ENCODE measurements around the gene AFAP1. TPM values are rescaled to one million over a fixed set of nuclear protein-coding genes. Genes with fewer than 3 reads are reported as not detected.

Gene AFAP1
- total RNA-seq, 1 donor from 2014 or later, result 55.4 TPM

DNA sequence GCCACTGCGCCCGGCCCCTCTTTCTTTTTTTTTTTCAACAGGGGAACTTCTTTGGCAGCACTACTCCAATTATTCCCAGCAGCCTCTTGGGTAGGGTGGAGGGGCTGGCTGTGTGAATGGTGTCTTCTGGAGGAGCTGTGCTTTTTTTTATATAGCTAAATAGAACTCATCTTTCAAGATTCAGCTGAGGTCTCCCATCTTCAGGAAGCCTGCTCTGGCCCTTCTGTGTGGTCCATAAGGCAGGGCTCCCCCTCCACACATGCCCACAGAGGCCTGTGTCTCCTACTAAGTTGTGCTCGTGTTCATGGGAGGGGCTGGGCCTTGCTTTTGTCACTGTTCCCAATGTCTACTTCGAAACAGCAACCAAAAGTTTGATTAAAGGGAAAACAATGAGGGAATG is 116.8 kb downstream of the AFAP1 start:
- DNase-seq (ENCODE audit: low read depth, low spot score), result no peak

GRCh38 chr4:7822137-7822505 is 117.5 kb downstream of the AFAP1 start:
- no peak for DNase-seq (ENCODE audit: low read depth, low spot score)

GRCh38 chr4:7821245-7822136 is 118.2 kb downstream of the AFAP1 start:
- no peak for DNase-seq (ENCODE audit: low read depth, low spot score)

DNA sequence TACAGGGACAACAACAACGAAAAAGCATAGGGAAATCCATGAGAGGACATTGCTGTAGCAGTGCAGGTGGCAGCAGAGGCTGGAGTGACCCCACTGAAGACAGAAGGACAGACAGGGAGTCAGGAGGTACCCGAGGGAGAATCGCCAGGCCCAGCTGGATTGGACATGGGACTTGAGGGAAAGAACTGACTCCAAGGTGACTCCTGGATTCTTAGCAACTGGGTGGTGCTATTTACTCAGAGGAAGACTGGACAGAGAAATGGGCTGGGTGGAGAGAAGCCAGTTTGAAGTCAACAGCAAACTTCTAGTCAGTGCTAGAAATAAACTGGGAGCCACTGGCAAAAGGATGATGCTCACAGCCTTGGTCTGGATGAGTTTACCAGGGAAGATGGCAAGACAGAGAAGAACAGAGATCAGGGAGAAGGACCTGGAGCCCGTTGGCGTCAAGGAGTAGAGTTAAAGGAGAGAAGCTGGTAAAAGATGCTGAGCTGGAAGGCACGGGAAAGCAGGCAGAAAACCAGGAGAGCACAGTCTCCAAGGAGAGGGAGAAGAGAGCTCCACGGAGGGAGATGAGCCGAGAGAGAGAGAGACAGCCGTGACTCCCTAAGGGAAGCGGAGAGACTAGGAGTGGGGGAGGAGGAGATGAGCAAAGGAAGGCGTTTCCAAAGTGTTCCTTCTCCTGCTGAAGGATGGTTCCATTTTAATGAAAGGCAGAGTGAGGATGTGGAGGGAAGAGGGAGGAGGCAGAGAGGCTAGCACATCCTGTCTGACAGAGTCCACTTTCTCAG is 119.4 kb downstream of the AFAP1 start:
- no peak for DNase-seq (ENCODE audit: low read depth, low spot score)

DNA sequence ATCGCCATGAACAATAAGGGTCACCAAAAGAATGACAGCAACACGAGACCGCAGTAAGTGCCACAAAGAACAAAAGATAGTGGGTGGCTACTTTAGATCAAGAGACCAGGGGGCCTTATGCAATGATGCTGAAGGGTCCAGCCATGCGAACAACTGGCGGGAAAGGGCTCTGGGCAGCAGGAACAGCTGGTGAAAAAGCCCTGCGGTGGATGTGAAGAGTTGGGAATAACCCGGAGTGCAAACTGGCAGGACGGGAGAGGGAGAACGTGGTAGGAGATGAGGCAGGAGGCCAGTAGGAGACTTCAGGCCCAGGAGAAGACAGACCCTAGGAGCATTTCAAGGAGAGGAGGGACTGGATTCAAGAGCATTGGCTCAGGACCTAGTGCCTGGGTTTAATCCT is 120.2 kb downstream of the AFAP1 start:
- DNase-seq (ENCODE audit: low read depth, low spot score), result no peak

GRCh38 chr4:7818399-7818911 is 121.2 kb downstream of the AFAP1 start:
- no peak for DNase-seq (ENCODE audit: low read depth, low spot score)

GRCh38 chr4:7817877-7818398 is 121.7 kb downstream of the AFAP1 start:
- DNase-seq (ENCODE audit: low read depth, low spot score), result no peak

DNA sequence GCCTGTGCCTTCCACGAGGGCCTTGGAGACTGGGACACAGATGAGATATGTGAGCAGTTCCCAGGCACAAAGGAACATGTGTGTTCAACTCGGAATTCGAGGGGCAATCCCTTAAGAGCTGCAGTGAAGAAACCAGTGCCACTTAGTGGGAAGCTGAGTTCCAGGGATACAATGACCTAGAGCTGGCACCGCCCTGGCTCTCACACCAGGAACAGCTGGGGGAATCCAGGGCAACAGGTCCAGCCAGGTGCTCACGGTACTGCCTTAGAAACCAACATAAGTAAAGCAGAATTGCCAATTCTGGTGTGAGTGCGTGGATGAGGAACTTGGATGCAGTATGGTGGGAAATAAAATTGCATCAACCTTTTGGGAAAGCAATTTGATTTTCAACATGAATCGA is 122.9 kb downstream of the AFAP1 start:
- no peak for DNase-seq (ENCODE audit: low read depth, low spot score)

- no peak for DNase-seq (ENCODE audit: low read depth, low spot score)
These were observed 123.7 kb downstream of the AFAP1 start for GRCh38 chr4:7815981-7816380.

GRCh38 chr4:7815562-7815961 is 124.1 kb downstream of the AFAP1 start:
- DNase-seq (ENCODE audit: low read depth, low spot score), result no peak

DNA sequence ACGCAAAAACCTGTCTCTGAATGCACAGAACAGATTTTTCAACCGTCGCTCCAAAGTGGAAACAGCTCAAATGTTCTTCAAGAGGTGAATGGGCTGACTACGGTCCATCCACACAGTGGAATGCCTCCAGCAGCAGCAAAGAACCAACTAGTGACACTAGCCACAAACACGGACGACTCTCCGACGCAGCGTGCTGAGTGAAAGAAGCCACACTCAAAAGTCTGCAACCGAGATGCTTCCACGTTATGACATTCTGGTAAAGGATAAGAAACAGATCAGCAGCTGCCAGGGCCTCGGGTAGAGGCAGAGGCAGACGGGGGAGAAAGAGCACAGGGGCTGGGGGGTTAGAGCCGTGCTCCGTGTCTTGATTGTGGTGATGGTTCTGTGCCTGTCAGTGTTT is 125.2 kb downstream of the AFAP1 start:
- no peak for DNase-seq (ENCODE audit: low read depth, low spot score)

- DNase-seq (ENCODE audit: low read depth, low spot score), result no peak
These were observed 126.0 kb downstream of the AFAP1 start for GRCh38 chr4:7813674-7814073.

DNA sequence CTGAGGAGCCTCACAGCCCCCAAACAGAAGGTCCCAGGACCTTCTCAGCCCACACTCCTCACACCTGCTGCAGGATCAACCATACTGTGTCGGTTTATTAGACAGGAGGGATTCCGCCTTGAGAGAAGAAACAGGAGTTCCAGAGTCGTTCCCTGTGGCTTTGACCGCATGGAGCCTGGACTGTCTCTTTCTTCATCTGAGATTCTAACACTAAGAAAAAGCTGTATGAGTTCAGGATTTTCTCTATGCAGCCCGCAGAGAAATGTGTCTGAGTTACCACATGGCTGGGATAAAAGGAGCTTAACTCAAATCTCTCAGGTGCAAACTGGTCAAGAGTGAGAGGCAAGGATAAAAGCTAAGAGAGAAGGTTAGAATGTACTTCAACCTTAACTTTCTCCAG is 126.7 kb downstream of the AFAP1 start:
- DNase-seq (ENCODE audit: low read depth, low spot score), result no peak

- DNase-seq (ENCODE audit: low read depth, low spot score), result no peak
These were observed 127.3 kb downstream of the AFAP1 start for GRCh38 chr4:7812231-7812857.

- no peak for DNase-seq (ENCODE audit: low read depth, low spot score)
These were observed 128.0 kb downstream of the AFAP1 start for GRCh38 chr4:7811536-7812191.

DNA sequence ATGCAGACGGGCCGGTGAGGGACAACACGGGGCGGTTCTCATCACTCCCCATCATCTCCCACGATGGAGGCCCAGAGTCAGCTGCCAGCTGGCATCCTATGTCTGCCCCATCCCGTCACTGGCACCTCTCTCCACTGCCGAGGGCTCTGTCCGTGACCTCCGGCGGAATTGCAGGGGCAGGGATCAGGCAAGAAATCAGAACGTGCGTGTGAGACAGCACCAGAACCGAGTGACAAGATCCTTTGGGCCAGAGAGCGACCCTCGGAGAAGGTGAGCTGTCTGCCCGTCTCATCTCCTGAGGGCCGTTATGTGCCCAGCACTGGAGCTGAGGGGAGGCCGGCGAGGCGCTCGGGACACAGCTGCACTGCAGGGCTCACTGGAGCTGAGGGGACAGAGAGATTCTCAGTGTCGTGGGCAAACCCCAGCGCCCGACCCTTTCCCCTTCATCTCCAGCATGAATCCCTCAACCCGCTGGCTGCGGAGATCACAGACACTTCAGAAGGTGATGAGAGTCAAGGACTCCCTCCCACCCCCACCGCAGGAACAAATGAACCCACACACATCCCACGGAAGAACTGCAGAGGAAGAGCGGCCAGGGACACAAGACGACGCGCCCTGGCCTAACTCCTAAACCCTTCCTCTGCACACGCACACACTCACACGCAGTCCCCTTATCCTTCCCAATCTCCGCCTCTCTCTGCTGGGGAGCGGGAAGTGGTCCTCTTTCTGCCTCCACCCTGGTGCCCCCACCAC is 128.7 kb downstream of the AFAP1 start:
- DNase-seq (ENCODE audit: low read depth, low spot score), result no peak

DNA sequence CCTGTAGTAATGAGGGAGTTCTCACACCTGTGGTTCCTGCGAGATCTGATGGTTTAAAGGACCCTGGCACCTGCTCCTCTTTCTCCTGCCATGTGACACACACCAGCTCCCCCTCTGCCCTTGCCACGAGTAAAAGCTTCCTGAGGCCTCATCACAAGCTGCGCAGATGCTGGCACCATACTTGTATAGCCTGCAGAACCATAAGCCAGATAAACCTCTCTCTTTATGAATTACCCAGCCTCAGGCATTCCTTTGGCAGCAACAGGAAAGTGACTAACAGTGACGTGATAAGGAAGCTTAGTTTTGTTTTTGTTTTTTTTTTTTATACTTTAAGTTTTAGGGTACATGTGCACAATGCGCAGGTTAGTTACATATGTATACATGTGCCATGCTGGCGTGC is 130.9 kb downstream of the AFAP1 start:
- DNase-seq (ENCODE audit: low read depth, low spot score), result peak; percentile 77

- no peak for DNase-seq (ENCODE audit: low read depth, low spot score)
These were observed 131.5 kb downstream of the AFAP1 start for GRCh38 chr4:7808181-7808580.

GRCh38 chr4:7807351-7807921 is 132.2 kb downstream of the AFAP1 start:
- no peak for DNase-seq (ENCODE audit: low read depth, low spot score)

Data from pulmonary artery endothelial cell (primary cell).